Measurements from ENCODE around the gene KATNAL1. TPM values are rescaled to one million over a fixed set of nuclear protein-coding genes. Genes with fewer than 3 reads are reported as not detected.

Gene KATNAL1
- total and polyA plus RNA-seq, 10 of the 15 experiments (the other 5 are each of a cell fraction or from before 2014, with no cell fraction given): 6.5 to 18.7 (median 11.7) TPM

DNA sequence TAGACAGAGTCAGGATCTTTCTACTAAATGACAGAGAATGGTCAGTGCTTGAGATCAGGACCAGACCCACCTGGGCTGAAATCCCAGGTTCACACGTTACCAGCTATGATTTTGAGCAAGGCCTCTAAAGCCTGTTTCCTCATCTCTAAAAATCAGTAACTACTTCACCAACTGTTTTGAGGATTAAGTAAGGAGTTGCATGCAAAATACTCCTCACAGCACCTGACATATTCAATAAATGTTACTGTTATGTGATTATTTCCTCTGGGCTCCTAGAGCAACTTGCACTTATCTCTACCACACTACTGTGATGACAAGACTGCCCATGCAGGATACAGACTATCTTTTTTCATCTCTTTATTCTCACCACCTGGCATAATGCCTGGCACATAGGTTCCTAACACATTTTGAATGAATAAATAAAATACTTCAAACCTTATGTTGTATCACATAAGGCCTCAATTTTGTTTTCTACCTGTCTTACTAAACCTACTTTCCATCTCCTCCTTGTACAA, 1.8 kb downstream of the KATNAL1 start:
- H3K9ac ChIP-seq (ENCODE audit: control insufficient read depth, insufficient read depth, low read length): no peak overlapping the region
- CTCF ChIA-PET: interaction anchor here (1.4 to 2.0 kb wide), 4 partner anchors 13 to 163 kb away, joined by 3 to 6 read pairs (median 3); no protein-coding TSS in a partner anchor
- intact Hi-C loops (cut with micrococcal nuclease; ENCODE audit: unreplicated experiment): loop anchor here (5.0 kb wide), 3 partner anchors 63 to 163 kb away; no protein-coding TSS in a partner anchor
- H3K9me3 ChIP-seq (replicated peaks; ENCODE audit: control insufficient read depth, insufficient read depth, low read length): no peaks in the 10 kb centered on the region
- H3K4me3 ChIP-seq: peak overlapping the region; percentile 67
- in situ Hi-C loops (cut with MboI): no loop called here
- no peak overlapping the region for H3K27ac ChIP-seq (ENCODE audit: control insufficient read depth, insufficient read depth)
- H3K27me3 ChIP-seq (replicated peaks in 1 of 2; ENCODE audit: control insufficient read depth in 2 of 2, insufficient read depth in 2 of 2, low read length in 1 of 2): no peaks in the 10 kb centered on the region
- WGBS (ENCODE audit: insufficient coverage, insufficient replicate concordance, low lambda C conversion rate, missing lambda C conversion rate): 96% methylated on average over 1 of the region's 1 CpG
- peak overlapping the region; percentile 34; the same call in 1 of the 2 replicates for H3K4me2 ChIP-seq (ENCODE audit: control insufficient read depth, insufficient read depth)
- SMC1A ChIA-PET (ENCODE audit: uncharacterized antibody, unreplicated experiment): interaction anchor here (1.1 to 1.4 kb wide), 4 partner anchors 13 to 190 kb away, joined by 3 to 6 read pairs (median 4); no protein-coding TSS in a partner anchor
- ATAC-seq (no peak), DNase-seq (ENCODE audit: low read depth, low spot score) (no peak), FAIRE-seq (no peak)
- H3K36me3 ChIP-seq (ENCODE audit: control insufficient read depth in 2 of 2, insufficient read depth in 2 of 2, low read length in 1 of 2): no peaks in the 10 kb centered on the region
- H2AFZ ChIP-seq (ENCODE audit: control insufficient read depth, low read depth, low read length): no peak overlapping the region
- H3K79me2 ChIP-seq (ENCODE audit: control insufficient read depth, insufficient read depth, low read length): peaks cover 29% of the 10 kb centered on the region
- TF ChIP-seq, protein P1, sequence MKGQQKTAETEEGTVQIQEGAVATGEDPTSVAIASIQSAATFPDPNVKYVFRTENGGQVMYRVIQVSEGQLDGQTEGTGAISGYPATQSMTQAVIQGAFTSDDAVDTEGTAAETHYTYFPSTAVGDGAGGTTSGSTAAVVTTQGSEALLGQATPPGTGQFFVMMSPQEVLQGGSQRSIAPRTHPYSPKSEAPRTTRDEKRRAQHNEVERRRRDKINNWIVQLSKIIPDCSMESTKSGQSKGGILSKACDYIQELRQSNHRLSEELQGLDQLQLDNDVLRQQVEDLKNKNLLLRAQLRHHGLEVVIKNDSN (IDR thresholded peaks at IDR 0.05; ENCODE audit: borderline replicate concordance, extremely low read length, insufficient read depth, low read depth, low read length): no peak
- TF ChIP-seq CREB1 (IDR thresholded peaks at IDR 0.05; ENCODE audit: low read depth) (no peak), HCFC1 (IDR thresholded peaks at IDR 0.05; ENCODE audit: low read length) (no peak), HDGF (IDR thresholded peaks at IDR 0.05) (no peak), ZNF24 (IDR thresholded peaks at IDR 0.05) (no peak), SMC3 (IDR thresholded peaks at IDR 0.05; ENCODE audit: borderline replicate concordance, low read length) (no peak), NR2F1 (conservative IDR thresholded peaks at IDR 0.05) (no peak), BCL11A (IDR thresholded peaks at IDR 0.05; ENCODE audit: low read depth, low read length) (no peak), NR2C1 (IDR thresholded peaks at IDR 0.05) (no peak), RUNX3 (IDR thresholded peaks at IDR 0.05; ENCODE audit: low read length) (no peak), STAT3 (IDR thresholded peaks at IDR 0.05; ENCODE audit: low read depth, low read length) (no peak), DPF2 (IDR thresholded peaks at IDR 0.05) (no peak), WRNIP1 (IDR thresholded peaks at IDR 0.05; ENCODE audit: borderline replicate concordance, low read depth, low read length) (no peak), CHD4 (IDR thresholded peaks at IDR 0.05) (no peak), ZNF622 (IDR thresholded peaks at IDR 0.05) (no peak), ZBED1 (IDR thresholded peaks at IDR 0.05; ENCODE audit: borderline replicate concordance) (no peak)
- TF ChIP-seq, protein P2, sequence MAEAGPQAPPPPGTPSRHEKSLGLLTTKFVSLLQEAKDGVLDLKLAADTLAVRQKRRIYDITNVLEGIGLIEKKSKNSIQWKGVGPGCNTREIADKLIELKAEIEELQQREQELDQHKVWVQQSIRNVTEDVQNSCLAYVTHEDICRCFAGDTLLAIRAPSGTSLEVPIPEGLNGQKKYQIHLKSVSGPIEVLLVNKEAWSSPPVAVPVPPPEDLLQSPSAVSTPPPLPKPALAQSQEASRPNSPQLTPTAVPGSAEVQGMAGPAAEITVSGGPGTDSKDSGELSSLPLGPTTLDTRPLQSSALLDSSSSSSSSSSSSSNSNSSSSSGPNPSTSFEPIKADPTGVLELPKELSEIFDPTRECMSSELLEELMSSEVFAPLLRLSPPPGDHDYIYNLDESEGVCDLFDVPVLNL (IDR thresholded peaks at IDR 0.05; ENCODE audit: low read depth, low read length): no peak
- TF ChIP-seq, protein P3, sequence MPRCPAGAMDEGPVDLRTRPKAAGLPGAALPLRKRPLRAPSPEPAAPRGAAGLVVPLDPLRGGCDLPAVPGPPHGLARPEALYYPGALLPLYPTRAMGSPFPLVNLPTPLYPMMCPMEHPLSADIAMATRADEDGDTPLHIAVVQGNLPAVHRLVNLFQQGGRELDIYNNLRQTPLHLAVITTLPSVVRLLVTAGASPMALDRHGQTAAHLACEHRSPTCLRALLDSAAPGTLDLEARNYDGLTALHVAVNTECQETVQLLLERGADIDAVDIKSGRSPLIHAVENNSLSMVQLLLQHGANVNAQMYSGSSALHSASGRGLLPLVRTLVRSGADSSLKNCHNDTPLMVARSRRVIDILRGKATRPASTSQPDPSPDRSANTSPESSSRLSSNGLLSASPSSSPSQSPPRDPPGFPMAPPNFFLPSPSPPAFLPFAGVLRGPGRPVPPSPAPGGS (IDR thresholded peaks at IDR 0.05; ENCODE audit: borderline replicate concordance, insufficient read depth, low read depth, low read length, poor library complexity, severe bottlenecking): no peak
- POLR2A ChIA-PET: no interaction called here
- RAD21 ChIA-PET (ENCODE audit: unreplicated experiment): interaction anchor here (1.2 to 3.2 kb wide), 4 partner anchors 11 to 172 kb away, joined by 3 to 16 read pairs (median 7); partner anchors contain the start of gene HMGB1
- no TSS peak for BruUV-seq (replicated peaks)
- H3K4me1 ChIP-seq (ENCODE audit: control insufficient read depth, insufficient read depth, low read length): peaks cover 18% of the 10 kb centered on the region
- no peaks in the 10 kb centered on the region for H4K20me1 ChIP-seq (ENCODE audit: control insufficient read depth, insufficient read depth)
